PC-3 (cell line): ENCODE measurements around the gene MAT2B.

Experiments
- EZH2 ChIP-seq: fragments of 300-600 bp; sonication (generic); IDR thresholded peaks from one replicate; pipeline ENCODE4 v1.6.1; 2017; ENCODE audit warnings: antibody characterized with exemption, mild to moderate bottlenecking, low read length; ENCODE audit not compliant: unreplicated experiment
- EZH2phosphoT487 ChIP-seq: fragments of 300-600 bp; sonication (generic); IDR thresholded peaks from 2 replicates; pipeline ENCODE4 v1.6.1; 2018; ENCODE audit warnings: mild to moderate bottlenecking, antibody characterized with exemption, low read length, borderline replicate concordance
- TF ChIP-seq, protein P1 (sequence below): fragments of 300-600 bp; sonication (generic); conservative IDR thresholded peaks from 2 replicates; pipeline ENCODE4 v1.5.1; 2017; ENCODE audit warnings: antibody characterized with exemption, low read depth, mild to moderate bottlenecking, low read length

DNA sequence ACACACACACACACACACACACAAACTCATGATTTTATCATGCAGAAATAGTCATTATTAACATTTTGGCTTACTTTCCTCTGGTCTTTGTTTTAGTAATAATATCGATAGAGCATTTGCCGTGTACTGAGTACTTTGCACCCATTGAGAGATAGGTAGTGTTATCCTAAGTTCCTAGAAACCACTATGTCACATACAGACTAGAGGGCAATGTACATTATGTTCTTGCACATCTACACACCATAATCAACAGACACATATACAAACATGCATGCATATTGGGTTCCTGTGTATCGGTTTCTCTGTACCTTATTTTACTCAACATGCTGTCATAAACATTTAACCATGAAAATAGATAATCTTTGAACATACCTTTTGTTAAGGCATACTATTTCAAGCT lies 45.7 kb downstream of the MAT2B start:
- TF ChIP-seq, protein P1, sequence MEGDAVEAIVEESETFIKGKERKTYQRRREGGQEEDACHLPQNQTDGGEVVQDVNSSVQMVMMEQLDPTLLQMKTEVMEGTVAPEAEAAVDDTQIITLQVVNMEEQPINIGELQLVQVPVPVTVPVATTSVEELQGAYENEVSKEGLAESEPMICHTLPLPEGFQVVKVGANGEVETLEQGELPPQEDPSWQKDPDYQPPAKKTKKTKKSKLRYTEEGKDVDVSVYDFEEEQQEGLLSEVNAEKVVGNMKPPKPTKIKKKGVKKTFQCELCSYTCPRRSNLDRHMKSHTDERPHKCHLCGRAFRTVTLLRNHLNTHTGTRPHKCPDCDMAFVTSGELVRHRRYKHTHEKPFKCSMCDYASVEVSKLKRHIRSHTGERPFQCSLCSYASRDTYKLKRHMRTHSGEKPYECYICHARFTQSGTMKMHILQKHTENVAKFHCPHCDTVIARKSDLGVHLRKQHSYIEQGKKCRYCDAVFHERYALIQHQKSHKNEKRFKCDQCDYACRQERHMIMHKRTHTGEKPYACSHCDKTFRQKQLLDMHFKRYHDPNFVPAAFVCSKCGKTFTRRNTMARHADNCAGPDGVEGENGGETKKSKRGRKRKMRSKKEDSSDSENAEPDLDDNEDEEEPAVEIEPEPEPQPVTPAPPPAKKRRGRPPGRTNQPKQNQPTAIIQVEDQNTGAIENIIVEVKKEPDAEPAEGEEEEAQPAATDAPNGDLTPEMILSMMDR: no peak
- TF ChIP-seq EZH2phosphoT487 (no peak), EZH2 (no peak)
